ENCODE results near the gene SOAT1.
"Not testable (repeated sequence)": the region's sequence is repeated elsewhere in the genome, so short reads cannot be mapped to it uniquely, and the experiment has no call there.

SOAT1 gene

DNA sequence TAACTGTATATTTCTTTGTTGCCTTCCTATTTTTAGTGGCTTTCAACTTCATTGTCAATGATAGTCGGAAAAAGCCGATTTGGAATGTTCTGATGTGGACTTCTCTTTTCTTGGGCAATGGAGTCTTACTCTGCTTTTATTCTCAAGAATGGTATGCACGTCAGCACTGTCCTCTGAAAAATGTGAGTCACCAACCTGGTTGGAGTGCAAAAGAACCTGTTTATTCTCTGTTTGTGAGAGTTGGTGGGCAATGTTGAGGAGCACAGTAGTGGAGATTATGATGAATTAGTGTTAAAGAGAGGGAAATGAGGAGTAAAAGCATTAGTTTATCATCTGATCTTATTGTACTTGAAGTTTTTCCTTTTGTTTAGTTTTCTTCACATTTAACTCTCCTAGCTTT, 57.7 kb downstream of the SOAT1 start:
- H3K27ac ChIP-seq: no peak overlapping the region
- TF ChIP-seq CTCF (conservative IDR thresholded peaks at IDR 0.05) (no peak), ZFX (IDR thresholded peaks at IDR 0.05) (no peak)

DNA sequence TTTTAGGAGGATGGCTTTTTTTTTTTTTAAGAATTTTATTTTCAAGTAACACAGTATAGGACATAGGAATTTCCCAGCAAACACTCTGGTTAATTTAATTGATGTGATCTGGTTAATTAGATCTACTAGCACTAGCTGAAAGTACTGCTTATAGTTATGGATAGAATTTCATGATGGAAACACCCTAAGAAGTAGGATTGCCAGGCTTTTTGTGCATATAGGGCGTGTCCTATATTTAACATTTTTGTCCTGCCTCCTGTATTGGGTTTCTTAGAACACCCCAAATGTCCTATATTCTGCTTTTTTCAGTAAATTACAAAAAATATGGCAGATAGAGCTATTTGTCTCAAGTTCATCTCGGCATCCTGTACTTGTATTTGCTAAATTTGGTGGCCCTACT, 58.6 kb downstream of the SOAT1 start:
- H3K27ac ChIP-seq: no peak overlapping the region
- TF ChIP-seq CTCF (conservative IDR thresholded peaks at IDR 0.05): no peak
- no peak for TF ChIP-seq ZFX (IDR thresholded peaks at IDR 0.05)

GRCh38 chr1:179353546-179353945, 59.9 kb downstream of the SOAT1 start:
- no peak overlapping the region for H3K27ac ChIP-seq

GRCh38 chr1:179361631-179362030, 68.0 kb downstream of the SOAT1 start:
- not testable (repeated sequence) for H3K27ac ChIP-seq

More at GRCh38 chr1:179353546-179353945, 59.9 kb downstream of the SOAT1 start:
- no peak for TF ChIP-seq ZFX (IDR thresholded peaks at IDR 0.05)
- no peak for TF ChIP-seq CTCF (conservative IDR thresholded peaks at IDR 0.05)

DNA sequence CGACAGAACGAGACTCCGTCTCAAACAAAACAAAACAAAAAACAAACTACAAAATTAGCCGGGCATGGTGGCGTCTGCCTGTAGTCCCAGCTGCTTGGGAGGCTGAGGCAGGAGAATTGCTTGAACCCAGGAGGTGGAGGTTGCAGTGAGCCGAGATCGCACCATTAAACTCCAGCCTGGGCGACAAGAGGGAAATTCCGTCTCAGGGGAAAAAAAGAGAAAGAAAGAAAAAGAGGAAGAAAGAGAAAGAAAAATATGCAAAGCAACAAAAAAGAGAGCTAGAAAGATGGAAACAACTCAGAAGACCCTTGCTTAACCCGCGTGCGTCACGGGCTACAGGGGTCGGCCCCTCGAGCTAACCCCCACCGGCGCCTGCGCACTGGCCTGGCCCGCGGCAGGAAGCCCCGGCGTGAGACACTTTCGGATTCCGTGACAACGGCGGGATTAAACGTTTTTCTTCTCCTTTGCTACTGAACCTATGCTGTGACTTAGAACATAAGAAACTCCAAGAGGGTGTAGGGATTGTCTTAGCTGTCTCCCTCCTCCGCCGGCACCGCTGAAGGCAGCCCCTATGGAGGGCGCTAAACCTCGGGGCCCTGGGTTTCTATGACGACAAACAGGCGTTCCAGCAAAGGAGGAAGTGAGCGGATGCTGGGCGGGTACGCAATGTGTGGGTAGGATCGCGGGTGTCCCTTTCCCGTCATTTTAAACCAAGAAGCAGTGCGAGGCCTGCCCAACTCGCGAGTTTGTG, 71.9 kb downstream of the SOAT1 start, which contains the start of gene AXDND1:
Gene AXDND1 (plus strand): TSS at position 630 of the 751 bp plus-strand sequence. CDS start 539 bp downstream, outside the sequence.
- TF ChIP-seq CTCF (conservative IDR thresholded peaks at IDR 0.05) (no peak), ZFX (IDR thresholded peaks at IDR 0.05) (peak; percentile 41; the same call in 1 of the 2 replicates)
- peak within 1 kb of the TSS; percentile 76 for H3K27ac ChIP-seq

DNA sequence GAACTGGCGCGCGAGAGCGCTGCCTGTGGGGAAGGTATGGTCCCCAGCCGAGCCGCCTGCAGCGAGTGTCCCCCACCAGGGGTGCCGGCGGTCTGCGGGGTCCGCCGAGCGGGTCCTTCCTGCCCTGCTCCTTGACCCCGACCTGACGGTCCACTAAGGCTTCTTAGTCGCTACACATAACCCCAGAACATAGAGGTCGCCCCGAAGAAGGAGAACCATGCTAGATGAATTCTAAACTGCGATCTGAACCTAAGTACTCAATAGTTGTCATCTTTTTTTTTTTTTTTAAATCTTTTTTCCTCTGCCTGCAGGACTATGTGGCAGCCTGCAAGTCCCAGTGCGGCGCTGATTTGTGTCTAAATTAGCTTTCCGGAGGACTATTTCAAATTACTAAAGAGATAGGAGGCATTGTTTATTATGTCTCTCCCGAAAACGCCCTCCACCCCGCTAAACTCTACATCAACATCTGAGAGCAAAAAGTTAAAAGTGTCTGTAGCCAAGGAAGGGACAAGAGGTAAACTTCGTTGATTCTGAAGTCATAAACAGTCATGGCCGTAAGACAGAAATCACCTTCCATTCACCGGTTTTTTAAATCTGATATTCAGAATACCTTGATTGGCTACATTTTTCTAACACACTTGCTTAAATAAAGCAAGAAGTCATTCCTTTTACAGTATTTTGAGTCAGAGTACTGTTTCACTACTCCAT, 72.7 kb downstream of the SOAT1 start:
- H3K27ac ChIP-seq: peak overlapping the region; percentile 76
- TF ChIP-seq ZFX (IDR thresholded peaks at IDR 0.05) (no peak), CTCF (conservative IDR thresholded peaks at IDR 0.05) (no peak)

GRCh38 chr1:179369751-179370341, 76.2 kb downstream of the SOAT1 start:
- H3K27ac ChIP-seq: no peak overlapping the region
- TF ChIP-seq ZFX (IDR thresholded peaks at IDR 0.05) (no peak), CTCF (conservative IDR thresholded peaks at IDR 0.05) (peak; percentile 84)

All from C4-2B (cell line).